Fibroblast of the aortic adventitia (primary cell): ENCODE data around the gene STXBP5L. TPM values are rescaled to one million over a fixed set of nuclear protein-coding genes. Genes with fewer than 3 reads are reported as not detected.

Source experiments
- DNase-seq: peaks from one replicate; pipeline ENCODE4 v3.0.0-alpha.2; 2010; ENCODE audit warnings: low read depth
- H3K4me3 ChIP-seq: 2 replicates; pipeline ENCODE4 v1.5.1; 2011; ENCODE audit warnings: low read depth, mild to moderate bottlenecking, control low read depth, low read length, moderate library complexity
- total RNA-seq: library from RNA; depleted of rRNA; stranded (reverse); fragments of >200 nt; gene quantifications from 2 replicates; pipeline ENCODE4 v1.2.3, GENCODE V29; 2012; ENCODE audit warnings: low replicate concordance
- TF ChIP-seq, protein P1 (sequence below): IDR thresholded peaks from 2 replicates; pipeline ENCODE4 v1.5.1; 2011; ENCODE audit warnings: mild to moderate bottlenecking, low read length, control low read depth, inconsistent platforms; ENCODE audit not compliant: insufficient read depth

Gene STXBP5L
- total RNA-seq, result 0.16 TPM in 1 of 2 replicates, not detected in the other

DNA sequence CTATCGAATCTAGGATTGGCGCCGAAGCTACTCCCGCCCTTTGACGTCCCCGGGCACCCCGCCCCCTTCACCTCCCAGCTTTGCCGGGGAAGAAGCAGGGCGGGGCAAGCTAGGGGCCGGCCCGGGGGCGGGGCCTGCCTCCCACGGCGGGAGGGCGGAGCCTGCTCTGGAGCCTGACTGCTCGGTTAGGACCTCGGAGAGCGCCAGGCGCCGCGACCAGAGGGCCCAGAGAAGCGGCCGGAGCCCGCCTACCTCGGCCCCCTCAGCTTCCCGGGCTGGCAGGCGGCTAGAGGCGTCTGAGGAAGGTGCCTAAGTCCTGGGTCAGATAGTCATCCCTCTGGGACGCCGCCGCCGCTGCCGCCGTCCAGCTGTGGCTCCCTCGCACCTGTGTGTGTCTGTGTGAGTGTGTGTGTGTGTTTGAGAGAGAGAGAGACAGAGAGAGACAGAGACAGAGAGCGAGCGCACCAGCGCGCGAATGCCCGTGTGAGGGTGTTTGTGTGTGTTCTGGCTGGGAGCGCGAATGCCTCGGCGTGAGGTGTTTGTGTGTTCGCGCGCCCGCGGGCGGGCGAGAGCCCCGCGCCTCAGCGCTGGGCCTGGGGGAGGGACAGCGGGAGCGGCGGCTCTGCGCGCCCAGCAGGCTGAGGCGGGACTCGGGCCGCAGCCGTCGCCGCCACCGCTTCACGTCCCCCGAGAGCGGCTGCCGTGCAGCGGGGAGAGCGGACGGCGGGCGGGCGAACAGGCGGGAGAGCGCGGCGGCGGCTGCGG is at the start of gene STXBP5L:
TSS of gene STXBP5L (plus strand) at position 176 of the 765 bp plus-strand sequence. CDS start 1,374 bp downstream, outside the sequence.
- peak; percentile 44 for DNase-seq
- TF ChIP-seq, protein P1, sequence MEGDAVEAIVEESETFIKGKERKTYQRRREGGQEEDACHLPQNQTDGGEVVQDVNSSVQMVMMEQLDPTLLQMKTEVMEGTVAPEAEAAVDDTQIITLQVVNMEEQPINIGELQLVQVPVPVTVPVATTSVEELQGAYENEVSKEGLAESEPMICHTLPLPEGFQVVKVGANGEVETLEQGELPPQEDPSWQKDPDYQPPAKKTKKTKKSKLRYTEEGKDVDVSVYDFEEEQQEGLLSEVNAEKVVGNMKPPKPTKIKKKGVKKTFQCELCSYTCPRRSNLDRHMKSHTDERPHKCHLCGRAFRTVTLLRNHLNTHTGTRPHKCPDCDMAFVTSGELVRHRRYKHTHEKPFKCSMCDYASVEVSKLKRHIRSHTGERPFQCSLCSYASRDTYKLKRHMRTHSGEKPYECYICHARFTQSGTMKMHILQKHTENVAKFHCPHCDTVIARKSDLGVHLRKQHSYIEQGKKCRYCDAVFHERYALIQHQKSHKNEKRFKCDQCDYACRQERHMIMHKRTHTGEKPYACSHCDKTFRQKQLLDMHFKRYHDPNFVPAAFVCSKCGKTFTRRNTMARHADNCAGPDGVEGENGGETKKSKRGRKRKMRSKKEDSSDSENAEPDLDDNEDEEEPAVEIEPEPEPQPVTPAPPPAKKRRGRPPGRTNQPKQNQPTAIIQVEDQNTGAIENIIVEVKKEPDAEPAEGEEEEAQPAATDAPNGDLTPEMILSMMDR, result no peak
- peak within 1 kb of the TSS; percentile 53 for H3K4me3 ChIP-seq

DNA sequence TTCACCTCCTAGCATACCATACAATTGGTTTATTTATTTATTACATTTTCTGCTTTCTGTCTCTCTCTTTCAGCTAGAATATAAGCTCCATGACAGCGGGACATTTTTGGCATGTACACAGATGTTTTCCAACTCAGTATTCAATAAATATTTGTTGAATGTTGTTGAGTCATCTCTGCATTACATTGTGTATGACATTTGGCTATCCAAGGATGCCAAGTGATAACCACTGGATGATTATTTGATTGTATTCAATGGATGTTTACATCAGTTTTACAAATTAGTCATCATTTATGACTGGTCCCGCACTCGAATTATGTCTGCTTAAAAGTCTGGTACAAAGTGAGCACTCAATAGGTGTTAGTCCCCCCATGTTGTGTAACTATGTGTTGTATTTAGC is 49.5 kb upstream of the STXBP5L start:
- DNase-seq, result no peak
- H3K4me3 ChIP-seq, result no peak overlapping the region
- TF ChIP-seq, protein P1, result no peak

DNA sequence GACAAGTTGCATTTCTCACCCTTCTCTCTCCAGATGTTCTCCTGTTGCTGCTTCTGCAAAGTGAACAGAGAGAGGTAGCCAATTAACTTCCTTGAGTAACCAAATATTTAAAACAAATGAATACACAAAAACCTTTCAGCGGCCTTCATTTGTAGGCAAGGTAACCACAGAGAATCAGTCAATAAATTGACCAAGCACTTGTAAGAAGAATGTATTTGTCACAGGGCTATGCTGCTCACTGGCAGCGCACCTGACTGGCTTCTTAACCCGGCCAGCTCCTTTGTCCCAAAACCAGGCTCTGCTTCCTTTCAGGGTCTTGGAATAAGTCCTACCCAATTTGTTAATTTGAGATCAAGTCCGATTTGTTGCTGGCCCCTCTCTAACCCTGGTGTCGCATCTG is 43.5 kb upstream of the STXBP5L start:
- TF ChIP-seq, protein P1, result no peak
- no peak overlapping the region for H3K4me3 ChIP-seq
- no peak for DNase-seq

DNA sequence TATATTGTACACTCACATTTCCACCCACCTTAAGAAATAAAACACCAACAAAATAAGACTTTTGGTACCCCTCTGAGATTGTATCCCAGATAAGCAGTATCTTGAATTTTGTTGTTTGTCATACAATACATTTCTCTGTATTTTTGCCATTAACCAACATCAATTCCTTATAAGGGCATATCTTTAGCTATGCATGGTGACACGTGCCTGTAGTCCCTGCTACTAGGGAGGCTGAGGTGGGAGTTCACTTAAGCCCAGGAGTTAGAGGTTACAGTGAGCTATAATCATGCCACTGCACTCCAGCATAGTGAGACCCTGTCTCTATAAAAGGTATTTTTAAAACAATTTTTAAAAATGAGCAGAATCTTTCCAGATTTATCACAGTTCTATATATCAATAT is 32.5 kb upstream of the STXBP5L start:
- DNase-seq, result no peak
- H3K4me3 ChIP-seq, result no peak overlapping the region
- TF ChIP-seq, protein P1, result no peak

DNA sequence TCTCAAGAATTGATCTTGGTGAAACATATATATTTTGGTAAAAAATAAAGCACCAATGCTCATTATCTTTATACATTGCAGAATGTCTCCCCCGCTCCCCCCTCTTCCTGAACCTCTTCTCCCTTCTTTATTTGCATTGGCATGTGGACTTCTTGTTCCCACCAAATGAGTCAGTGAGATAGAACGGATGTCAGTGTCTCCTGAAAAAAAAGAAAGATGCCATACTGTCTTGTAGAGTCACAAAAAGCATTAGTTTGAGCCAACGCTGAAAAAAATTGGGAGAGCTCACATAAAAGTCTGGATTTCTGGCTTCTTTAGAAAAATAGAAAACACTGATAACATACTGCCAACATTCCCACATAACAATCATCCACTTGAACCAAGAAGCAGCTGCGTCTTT is 32.0 kb upstream of the STXBP5L start:
- TF ChIP-seq, protein P1, result no peak
- peak; percentile 19 for DNase-seq

DNA sequence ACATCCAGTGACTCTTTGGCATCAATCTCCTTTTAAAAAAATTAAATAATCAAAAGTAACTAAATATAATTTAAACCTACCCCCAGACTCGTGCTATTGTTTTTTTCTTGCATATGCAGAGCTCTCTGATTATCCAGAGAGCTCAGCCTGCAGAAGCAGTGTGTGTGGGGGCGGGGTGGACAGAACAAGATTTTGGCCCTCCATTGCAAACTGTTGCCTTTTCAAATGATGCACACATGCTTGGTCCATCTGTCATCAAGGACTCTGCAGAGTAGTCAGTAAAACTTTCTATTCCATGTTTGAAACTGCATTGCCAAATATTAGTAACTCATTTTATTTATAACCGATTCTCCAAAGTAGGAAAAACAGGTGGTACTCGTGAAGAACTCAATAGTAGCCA is 28.6 kb upstream of the STXBP5L start:
- no peak overlapping the region for H3K4me3 ChIP-seq
- no peak for DNase-seq
- TF ChIP-seq, protein P1, result no peak

More for the DNA sequence above, 32.0 kb upstream of the STXBP5L start:
- no peak overlapping the region for H3K4me3 ChIP-seq
